TTC549 (cell line): ENCODE measurements around the gene SLC47A1.
"Not testable (repeated sequence)": the region's sequence is repeated elsewhere in the genome, so short reads cannot be mapped to it uniquely, and the experiment has no call there.

Source experiments
- FAIRE-seq: peaks from 2 replicates; lab custom pipeline; 2012; peaks lifted over from hg19 to GRCh38; lab: Jason Lieb, UNC

Gene SLC47A1, protein sequence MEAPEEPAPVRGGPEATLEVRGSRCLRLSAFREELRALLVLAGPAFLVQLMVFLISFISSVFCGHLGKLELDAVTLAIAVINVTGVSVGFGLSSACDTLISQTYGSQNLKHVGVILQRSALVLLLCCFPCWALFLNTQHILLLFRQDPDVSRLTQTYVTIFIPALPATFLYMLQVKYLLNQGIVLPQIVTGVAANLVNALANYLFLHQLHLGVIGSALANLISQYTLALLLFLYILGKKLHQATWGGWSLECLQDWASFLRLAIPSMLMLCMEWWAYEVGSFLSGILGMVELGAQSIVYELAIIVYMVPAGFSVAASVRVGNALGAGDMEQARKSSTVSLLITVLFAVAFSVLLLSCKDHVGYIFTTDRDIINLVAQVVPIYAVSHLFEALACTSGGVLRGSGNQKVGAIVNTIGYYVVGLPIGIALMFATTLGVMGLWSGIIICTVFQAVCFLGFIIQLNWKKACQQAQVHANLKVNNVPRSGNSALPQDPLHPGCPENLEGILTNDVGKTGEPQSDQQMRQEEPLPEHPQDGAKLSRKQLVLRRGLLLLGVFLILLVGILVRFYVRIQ

DNA sequence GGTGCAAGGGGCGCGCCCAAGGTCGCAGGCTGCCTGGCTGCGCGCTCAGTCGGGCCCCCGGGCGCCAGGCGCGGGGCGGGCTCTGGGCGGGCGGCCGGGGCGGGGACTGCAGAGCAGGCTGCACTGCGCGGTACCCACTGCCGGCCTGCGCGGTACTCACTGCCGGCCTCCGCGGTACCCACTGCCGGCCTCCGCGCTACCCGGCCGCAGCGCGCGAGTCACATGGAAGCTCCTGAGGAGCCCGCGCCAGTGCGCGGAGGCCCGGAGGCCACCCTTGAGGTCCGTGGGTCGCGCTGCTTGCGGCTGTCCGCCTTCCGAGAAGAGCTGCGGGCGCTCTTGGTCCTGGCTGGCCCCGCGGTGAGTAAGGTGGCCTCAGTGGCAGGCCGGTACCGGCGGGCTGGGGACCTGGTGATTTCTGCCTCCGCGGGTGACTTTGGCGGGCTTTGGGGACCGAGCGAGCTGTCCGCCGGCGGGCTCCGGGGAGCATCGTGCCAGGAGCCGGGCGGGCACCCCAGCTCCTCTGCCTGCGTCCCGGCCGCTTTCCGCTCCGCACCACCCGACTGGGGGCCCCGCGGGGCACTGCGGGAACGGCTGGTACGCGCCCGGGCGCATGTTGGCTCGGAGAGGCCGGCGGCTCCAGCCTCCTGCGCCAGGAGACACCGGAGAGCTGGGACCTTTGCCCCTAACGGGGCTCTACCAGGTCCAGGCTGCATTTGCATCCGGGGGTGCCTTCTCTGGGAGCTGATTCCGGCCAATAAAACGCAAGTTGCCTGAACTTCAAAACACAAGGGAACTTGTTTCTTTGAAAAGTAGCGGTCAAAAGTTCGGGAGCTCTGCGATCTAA, at the start of gene SLC47A1:
SLC47A1 (plus strand) TSS at position 137 of the 844 bp plus-strand sequence; CDS start at position 223, 86 bp downstream.
- FAIRE-seq: no peak

DNA sequence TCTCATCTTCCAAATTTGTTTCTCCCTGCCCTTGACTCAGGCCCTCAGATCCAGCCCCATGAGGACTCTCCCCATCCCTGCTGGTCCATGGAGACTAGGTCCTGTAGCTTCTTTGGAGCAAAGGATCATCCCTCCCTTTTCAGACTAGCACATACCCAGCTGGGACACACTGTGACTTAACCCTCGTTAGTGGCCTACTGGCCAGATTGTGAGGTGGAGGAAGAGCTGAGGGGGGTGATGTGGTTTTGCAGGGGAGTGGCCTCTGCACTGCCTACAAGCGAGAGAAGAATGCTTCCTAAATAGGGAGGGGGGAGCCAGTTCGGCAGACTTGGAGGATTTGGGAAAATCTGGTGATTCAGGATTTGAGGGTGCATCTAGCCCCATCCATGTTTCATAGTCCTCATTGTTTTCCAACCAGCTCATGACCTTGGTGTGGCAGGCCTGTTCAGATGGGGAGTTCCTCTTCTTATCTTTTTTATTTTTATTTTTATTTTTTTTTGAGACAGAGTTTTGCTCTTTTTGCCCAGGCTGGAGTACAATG, 47.8 kb upstream of the SLC47A1 start:
- no peak for FAIRE-seq

DNA sequence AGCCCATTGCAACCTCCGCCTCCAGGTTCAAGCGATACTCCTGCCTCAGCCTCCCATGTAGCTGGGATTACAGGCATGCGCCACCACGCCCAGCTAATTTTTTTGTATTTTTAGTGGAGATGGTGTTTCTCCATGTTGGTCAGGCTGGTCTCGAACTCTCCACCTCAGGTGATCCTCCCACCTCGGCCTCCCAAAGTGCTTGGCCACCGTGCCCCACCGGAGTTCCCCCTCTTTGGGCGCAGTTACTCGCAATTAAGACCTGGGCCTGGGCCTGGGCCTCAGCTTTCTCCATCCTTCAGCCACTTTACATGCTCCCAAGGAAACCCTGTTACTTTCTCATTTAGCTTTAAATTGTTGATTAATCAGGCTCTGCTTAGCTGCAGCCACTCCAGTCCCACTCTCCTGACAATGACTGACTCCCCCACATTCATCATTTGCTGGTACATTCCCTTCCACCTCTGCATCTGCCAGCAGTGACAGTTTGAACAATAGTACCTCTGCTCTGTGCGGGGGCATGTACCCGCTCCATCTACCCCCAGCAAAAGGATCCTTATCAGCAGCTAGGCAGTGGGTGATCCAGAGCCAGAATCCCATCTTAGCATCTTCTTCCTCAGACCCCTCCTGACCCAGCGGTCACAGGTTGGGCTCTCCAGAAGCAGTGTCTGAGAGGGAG, 47.2 kb upstream of the SLC47A1 start:
- FAIRE-seq: no peak

DNA sequence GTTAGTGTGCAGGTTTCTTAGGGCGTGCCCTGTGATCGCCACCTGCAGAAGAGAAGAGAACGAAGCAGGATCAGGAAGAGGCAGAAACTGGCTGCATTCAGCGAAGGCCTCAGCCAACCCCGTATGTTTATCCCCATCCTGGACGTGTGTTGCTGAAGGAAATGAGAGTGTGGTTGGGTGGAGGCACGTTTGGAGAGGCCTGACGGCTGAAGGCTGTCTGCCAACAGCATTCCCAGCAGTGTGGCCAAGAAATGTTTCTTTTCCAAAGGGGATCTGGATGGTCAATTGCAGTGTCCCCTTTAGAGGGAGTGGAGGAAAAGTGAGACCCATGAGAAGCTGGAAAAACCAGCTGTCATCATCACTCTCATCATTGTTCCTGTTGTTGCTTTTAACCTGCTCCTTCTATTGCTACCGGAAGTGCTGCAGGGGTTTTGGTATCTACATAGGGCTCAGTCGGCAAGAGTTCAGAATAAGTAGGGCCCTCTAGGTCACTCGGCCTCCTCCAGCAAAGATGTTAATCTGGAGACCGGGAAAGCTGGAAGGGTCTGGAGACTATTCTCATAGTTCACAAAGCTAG, 46.5 kb upstream of the SLC47A1 start:
- FAIRE-seq: no peak

DNA sequence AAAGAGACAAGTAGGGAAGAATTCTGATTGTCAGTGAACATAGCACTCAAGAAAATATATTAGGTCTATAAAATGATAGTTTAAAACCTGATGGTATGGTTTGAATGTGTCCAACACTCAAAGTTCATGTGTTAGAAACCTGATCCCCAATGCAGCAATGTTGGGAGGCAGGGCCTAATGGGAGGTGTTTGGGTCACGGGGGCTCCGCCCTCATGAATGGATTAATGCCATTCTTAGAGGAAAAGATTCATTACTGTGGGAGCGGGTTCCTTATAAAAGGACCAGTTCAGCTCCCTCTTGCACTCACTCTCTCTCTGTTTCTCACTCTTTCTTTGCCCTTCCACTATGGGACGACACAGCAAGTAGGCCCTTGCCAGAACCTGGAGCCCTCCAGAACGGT, 41.5 kb upstream of the SLC47A1 start:
- no peak for FAIRE-seq

DNA sequence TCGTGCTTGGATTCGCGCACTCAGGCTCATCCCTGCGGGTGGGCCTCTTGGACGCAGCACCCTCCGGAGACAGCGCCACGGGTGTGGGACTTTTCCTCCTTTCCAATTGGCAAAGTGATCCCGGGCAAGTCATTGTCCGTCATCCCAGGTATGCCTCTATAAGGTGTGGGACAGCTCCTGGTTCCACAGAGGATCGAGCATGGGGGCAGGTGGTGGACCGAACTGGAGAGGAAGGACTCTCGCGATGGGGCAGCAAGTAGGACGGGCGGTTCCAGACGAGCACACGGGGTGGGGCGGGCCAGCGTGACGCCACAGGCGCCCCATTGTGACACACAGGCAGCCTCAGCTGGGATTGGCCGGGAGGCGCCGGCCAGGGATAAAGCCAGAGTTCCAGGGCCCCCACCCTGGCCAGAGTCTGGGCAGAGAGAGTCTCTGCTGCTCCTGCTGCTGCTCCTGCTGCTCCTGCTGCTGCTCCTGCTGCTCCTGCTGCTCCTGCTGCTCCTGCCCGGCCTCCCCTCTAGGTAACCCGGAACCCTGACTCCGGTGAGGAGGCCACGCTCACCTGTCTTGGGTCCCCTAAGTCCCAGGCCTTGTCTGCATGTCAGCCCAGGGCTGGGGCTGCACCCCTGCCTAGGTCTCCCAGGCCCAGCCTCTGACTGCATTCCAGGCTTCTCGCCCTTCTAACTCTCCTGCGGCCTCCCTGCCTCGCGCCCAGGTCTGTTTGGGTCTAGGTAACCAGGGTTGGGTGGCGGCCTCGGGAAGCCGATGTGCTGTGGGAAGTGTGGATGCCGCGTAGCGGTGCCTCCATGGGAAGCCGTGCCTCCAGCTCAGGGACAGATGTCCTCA, 38.5 kb upstream of the SLC47A1 start:
- FAIRE-seq: no peak

DNA sequence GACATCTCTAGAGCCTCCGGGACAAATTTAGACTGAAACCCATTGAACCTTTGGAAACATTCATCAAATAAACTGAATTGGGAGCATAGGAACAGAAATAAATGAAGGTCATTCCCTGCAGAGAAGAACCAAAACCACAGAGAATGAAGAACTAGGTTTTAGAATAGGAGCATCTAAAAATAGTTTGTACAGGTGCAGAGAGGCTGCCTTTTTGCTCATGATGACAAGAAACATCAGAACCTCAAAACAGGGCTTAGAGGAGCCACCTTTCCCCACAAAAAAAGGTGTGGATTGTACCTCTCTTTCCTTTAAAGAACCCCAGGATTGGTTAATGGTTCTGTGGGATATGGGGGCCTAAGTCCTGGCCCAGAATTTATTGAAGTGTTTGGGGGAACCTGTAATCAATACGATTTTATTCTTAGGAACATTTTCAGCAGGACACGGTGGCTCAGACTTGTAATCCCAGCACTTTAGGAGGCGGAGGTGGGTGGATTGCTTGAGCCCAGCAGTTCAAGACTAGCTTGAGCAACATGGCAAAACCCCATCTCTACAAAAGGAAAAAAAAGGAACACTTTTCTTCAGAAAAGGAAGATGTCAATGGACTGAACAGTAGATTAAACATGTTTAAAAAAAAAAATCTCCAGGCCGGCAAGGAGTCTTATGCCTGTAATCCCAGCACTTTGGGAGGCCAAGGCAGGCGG, 37.7 kb upstream of the SLC47A1 start:
- FAIRE-seq: no peak

DNA sequence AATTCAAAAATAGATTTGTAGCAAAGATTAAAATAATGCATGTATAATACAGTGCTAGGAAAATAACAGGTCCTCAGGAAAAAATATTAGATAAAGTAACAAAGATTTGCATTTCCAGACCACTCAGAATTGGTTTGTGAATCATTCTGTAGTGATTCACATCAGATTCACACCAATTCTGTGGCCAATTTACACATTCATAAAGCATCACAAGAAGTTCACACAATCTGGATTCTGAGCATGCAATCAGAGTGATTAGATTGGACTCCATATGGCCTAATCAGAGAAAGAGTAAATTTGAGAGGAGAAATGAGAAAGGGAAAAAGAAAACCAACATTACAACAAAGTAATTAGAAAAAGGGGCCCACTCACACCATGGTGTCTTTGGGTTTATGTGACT, 36.0 kb upstream of the SLC47A1 start:
- FAIRE-seq: no peak

DNA sequence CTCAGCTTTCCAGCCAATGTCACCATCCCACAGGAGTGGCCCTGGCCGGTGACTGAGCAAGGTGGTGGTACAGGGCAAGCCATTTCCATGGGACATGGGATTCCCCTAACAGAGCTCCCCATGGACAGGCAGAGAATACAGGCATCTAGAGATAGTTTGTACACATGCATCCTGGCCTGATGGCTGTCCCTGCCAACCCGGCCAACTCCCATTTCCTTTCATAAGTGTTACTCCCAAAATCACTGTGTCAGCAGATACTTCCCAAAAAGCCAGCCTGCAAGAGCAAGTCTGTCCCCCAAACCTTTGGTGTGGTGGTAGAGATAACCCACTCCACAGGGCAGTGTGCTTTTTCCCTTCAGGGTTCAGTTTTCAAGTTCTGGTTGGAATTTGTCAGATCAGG, 32.4 kb upstream of the SLC47A1 start:
- FAIRE-seq: no peak

DNA sequence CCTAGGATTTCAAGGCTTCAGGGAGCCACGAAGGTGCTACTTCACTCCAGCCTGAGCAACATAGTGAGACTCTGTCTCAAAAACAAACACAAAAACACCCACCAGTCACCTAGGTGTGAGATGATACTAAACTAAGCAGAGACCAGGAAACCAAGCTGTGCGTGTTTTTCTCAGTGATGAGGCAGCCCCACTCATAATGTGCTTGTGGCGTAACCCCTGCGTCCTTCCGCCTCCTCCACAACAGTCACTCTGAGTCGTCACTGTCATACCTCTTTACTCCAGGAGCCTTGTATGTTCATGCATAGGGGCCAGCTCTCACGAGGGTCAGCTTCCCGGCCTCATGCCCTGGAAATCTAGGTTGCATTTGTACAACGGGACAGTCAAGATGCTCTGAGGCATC, 31.1 kb upstream of the SLC47A1 start:
- no peak for FAIRE-seq

DNA sequence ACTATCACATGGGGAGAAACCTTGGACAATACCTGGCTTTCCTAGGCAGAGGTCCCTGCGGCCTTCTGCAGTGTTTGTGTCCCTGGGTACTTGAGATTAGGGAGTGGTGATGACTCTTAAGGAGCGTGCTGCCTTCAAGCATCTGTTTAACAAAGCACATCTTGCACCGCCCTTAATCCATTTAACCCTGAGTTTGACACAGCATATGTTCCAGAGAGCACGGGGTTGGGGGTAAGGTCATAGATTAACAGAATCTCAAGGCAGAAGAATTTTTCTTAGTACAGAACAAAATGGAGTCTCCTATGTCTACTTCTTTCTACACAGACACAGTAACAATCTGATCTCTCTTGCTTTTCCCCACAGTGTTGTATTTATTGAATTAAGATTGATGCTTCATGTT, 28.1 kb upstream of the SLC47A1 start:
- FAIRE-seq: not testable (repeated sequence)

DNA sequence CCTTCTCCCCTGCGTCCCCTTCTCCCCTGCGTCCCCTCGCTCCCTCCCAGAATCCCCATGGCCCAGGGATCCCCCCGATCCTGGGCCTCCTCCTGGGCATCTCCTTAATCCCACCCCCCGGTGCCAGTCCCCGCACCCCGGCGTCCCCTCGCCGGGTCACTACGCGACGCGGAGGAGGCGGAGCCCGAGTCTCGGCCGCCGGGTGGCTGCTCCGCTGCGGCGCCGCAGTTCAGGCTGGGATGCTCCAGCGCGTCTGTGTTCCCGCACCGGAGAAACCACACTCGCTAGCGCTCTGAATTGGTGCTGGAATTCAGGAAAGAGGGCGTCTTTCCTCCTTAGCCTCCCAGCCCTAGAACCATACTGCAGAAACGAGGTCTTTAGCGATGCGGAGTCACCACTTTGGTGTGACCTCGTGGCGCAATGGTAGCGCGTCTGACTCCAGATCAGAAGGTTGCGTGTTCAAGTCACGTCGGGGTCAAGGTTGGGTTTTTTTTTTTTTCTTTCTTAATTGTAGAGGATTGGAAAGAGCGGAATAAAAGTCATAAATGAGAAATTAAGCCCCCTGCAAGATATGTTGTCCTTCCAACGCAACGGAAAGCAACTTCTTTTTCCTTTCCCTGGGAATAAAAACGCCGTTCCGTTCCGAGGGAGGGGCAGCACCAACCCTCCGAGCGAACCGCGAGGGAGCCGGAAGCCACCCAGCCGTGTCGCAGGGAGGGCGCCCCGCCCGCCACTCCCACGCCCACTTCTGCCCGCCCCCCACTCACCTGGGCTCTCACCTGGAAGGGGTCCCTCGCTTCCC, 25.7 kb upstream of the SLC47A1 start:
- FAIRE-seq: peak; percentile 85

DNA sequence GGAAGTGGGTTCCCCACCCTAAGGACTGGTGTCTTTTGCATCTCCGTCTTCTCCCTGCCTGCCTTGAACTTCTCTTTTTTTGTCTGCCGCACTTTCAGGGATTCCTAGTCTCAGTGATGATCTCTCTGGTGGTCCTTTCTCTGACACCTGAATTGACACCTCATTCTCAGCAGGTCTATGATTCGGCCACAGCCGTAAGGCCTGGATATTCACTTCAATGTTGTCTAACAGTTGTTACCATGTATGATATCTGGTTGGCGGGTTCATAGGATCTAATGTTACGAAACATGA, 25.1 kb upstream of the SLC47A1 start:
- FAIRE-seq: no peak

DNA sequence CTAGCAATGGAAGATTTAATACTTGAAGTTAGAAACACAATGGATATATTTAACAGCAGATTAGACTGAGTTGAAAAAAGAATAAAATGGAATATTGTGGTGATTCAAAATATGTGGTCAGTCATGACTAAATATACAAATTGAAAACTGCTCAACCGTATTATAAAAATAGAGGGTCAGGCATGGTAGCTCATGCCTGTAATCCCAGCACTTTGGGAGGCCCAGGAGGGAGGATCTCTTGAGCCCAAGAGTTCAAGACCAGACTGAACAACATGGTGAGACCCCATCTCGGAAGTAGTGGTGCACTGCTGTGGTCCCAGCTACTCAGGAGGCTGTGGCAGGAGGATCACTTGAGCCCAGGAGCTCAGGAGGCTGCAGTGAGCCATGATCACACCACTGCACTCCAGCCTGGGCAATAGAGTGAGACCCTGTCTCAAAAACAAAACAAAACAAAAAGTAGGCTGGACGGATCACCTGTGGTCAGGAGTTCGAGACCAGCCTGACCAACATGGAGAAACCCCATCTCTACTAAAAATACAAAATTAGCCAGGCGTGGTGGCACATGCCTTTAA, 24.3 kb upstream of the SLC47A1 start:
- FAIRE-seq: not testable (repeated sequence)

DNA sequence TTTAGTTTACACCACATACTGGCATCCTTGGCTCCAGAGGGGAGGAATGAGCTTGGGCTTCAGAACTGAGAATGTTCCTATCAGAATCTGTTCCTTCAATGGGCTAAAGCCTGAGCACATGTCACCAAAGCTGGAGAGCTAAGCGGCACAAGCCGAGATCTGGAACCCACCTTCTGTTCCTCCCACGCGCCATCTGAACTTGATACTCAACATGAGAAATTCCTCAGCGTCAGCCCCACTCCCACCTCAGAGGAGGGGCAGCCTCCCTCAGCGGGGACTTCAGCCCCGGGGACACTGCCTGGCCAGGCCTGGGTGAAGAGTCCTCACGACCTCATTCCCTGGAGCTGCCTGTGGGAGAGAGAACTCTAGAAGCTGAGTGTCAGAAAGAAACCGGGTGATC, 22.8 kb upstream of the SLC47A1 start:
- no peak for FAIRE-seq

DNA sequence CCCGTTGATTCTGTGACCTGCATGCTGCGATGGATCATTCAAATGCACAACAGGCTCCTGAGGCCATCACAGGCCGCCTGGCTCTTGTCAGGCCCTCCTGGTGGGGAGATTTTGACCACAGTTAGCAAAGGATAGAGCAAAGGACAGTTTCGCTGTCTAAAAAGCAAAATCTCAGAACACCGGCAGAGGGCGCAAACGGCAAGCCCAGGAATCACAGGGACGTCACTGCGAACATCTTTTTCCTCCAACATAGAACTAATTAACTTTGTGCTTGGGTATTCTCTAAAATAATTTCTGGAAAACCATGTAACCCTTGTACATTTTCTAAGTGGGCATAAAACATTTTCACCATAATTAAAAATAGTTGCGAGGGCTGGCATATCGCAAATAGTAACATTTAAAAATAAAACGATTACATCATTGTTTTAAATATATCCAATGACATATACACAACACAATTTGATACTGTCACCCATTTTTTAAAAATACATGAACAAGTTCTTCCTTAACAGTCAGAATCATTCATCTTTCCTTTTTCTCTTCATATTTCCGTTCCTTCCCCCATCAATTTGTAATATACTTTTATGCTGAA, 19.7 kb upstream of the SLC47A1 start:
- FAIRE-seq: peak; percentile 78

DNA sequence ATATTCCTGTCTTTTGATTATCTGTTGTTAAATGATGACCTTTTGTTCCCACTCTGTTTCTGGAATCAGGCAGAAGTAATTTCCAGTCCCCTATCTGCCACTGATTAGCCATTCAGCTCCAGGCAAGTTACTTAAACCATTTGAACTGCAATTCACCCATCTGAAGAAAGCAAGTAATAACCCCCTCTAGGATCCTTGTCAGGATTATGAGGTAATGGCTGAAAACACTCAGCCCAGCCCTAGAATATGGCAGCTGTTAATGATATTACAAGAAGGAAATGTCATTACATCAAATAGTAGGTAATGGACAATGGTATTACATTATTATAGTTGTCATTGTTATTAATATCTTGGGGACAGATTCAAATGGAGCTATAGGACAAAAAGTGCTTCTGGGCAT, 16.0 kb upstream of the SLC47A1 start:
- FAIRE-seq: no peak

DNA sequence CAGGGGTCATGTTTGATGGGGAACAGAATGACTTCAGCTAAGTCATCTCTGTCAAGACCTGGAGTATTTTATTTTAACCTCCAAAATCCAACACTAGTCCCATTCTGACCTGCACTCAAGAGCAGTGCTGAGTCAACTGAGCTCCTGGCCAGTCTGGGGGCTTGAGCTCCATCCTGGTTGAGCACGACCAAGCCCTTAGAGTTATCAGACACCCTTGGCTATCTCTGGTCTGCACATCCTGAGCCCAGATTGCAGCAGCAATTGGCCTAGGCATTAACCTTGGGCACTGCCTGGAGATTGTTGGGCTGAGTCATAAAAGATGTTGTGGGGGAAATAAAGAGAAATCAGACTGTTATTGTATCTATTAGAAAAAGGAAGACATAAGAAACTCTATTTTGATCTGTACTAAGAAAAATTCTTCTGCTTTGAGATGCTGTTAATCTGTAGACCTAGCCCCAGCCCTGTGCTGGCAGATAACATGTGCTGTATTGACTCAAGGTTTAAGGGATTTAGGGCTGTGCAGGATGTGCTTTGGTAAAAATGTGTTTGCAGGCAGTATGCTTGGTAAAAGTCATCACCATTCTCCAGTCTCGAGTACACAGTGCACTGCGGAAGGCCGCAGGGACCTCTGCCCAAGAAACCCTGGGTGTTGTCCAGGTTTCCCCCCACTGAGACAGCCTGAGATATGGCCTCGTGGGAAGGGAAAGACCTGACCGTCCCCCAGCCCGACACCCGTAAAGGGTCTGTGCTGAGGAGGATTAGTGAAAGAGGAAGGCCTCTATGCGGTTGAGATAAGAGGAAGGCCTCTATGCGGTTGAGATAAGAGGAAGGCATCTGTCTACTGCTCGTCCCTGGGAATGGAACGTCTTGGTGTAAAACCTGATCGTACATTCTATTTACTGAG, 14.0 kb upstream of the SLC47A1 start:
- FAIRE-seq: not testable (repeated sequence)
